ENCODE data around the gene LRRC15. TPM values are rescaled to one million over a fixed set of nuclear protein-coding genes. Genes with fewer than 3 reads are reported as not detected.

The LRRC15 gene
- total and polyA plus RNA-seq, 2 donors = 0.33 to 0.55 TPM

DNA sequence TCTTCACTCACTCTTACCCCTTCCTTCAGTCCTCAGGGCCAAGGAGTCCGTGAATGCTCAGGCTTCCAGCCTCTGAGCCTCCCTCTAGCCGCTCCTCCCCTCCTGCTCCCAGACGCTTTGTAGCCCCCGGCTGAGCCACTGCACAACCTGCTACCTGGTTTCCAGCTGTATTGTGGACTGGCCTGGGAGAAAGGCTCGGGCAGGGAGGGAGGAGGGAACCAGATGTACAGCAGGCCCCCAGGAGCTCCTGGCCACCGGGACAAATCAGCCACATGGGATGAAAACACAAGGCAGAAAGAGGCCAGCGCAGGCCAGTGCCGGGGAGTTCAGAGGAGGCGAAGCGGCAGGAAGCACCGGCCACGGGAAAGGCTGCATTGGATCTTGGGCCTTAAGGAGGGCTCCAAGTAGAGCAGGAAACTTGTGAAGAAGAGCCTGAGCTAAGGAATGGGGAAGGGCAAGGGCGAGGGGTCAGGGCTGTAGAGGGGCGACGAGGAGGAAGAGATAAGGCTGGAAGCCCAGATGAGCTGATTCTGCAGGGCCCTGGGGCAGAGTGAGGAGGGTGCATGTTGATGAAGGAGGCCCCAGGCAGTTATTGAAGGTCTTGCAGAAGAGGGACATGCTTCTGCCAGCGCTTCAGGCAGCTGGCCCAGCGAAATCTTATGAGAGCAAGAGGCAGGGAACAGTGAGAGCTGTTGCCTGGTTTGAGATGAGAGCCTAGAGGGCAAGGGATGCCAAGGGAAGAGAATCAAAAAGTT is 32.8 kb downstream of the LRRC15 start:
- no peaks in the 10 kb centered on the region for H3K36me3 ChIP-seq (ENCODE audit: control insufficient read depth in 2 of 2, insufficient read depth in 2 of 2, low read length in 1 of 2)

GRCh38 chr3:194333981-194334320 is 35.6 kb downstream of the LRRC15 start:
- WGBS = 38% methylated on average over 15 of the region's 15 CpGs
- Histone ChIP-seq H3K27ac (ENCODE audit: low read depth in 1 of 2, low read length in 1 of 2) (no peak overlapping the region), H3K4me3 (ENCODE audit: low read length in 2 of 2) (no peak overlapping the region), H3K27me3 (ENCODE audit: control insufficient read depth in 2 of 2, insufficient read depth in 1 of 2, low read length in 1 of 2) (peaks cover 21 to 44% of the 10 kb centered on the region in 2 donors), H3K9me3 (ENCODE audit: control insufficient read depth in 2 of 2, insufficient read depth in 1 of 2, low read length in 1 of 2) (no peaks in the 10 kb centered on the region), H3K36me3 (ENCODE audit: control insufficient read depth in 2 of 2, insufficient read depth in 2 of 2, low read length in 1 of 2) (no peaks in the 10 kb centered on the region), H3K4me1 (ENCODE audit: control insufficient read depth in 2 of 2, insufficient read depth in 2 of 2, low read length in 2 of 2) (peaks cover 2 to 17% of the 10 kb centered on the region in 2 donors)
- DNase-seq (ENCODE audit: low read depth in 6 of 9, low spot score in 9 of 9) = no peak

More for the DNA sequence above, 32.8 kb downstream of the LRRC15 start:
- Histone ChIP-seq H3K27ac (ENCODE audit: low read depth in 1 of 2, low read length in 1 of 2) (no peak overlapping the region), H3K27me3 (ENCODE audit: control insufficient read depth in 2 of 2, insufficient read depth in 1 of 2, low read length in 1 of 2) (peaks cover 16 to 43% of the 10 kb centered on the region in 2 donors), H3K4me3 (ENCODE audit: low read length in 2 of 2) (no peak overlapping the region), H3K9me3 (ENCODE audit: control insufficient read depth in 2 of 2, insufficient read depth in 1 of 2, low read length in 1 of 2) (no peaks in the 10 kb centered on the region), H3K4me1 (ENCODE audit: control insufficient read depth in 2 of 2, insufficient read depth in 2 of 2, low read length in 2 of 2) (peaks cover 2 to 7% of the 10 kb centered on the region in 2 donors)
- WGBS = 90% methylated on average over 17 of the region's 17 CpGs
- DNase-seq (ENCODE audit: low read depth in 6 of 9, low spot score in 9 of 9) = no peak

DNA sequence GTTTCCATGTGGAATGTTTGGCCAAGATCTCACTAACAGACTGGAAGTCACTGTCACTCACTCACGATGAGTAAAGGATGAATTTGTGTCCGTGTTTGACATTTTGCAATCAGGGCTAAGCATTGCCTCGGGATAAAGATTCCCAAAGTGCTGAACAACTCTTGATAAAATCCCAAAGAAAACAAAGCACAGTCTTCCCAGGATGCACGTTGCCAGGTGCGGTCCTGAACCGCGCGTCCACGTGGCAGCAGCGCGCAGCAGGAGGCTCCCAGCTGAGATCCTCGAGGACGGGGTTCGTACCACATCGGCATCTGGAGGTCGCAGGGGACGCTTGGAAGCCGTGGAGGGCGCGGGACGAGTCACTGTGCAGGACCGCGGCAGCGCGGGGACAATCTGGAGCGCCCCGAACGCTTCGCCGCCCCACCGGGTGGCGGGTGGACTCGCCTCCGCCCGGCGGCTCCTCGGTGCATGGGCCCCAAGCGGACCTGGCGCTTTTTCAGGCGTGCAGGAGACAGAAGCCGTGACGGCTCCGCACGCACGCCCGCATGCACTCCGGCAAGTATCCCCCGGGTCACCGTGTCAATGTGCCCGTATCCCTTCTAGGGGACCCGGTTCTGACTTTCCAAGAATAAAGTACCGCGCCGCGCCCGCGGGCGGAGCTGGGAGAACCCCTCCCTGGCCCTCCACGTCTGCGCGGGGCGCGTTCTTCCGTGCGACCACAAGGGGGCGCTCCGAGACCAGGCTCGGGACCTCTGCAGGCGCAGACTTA is 36.1 kb downstream of the LRRC15 start:
- no peak overlapping the region for H3K27ac ChIP-seq (ENCODE audit: low read depth in 1 of 2, low read length in 1 of 2)
- peaks cover 21 to 42% of the 10 kb centered on the region in 2 donors for H3K27me3 ChIP-seq (ENCODE audit: control insufficient read depth in 2 of 2, insufficient read depth in 1 of 2, low read length in 1 of 2)
- peak overlapping the region in 1 of 2 donors; percentile 36 for H3K4me3 ChIP-seq (ENCODE audit: low read length in 2 of 2)
- peaks cover 2 to 18% of the 10 kb centered on the region in 2 donors for H3K4me1 ChIP-seq (ENCODE audit: control insufficient read depth in 2 of 2, insufficient read depth in 2 of 2, low read length in 2 of 2)
- DNase-seq (ENCODE audit: low read depth in 6 of 9, low spot score in 9 of 9) = peak; percentile 62 to 91 (median 76)
- 4% methylated on average over 69 of the region's 69 CpGs for WGBS
- no peaks in the 10 kb centered on the region for H3K9me3 ChIP-seq (ENCODE audit: control insufficient read depth in 2 of 2, insufficient read depth in 1 of 2, low read length in 1 of 2)
- H3K36me3 ChIP-seq (ENCODE audit: control insufficient read depth in 2 of 2, insufficient read depth in 2 of 2, low read length in 1 of 2) = no peaks in the 10 kb centered on the region

- H3K27ac ChIP-seq (ENCODE audit: low read depth in 1 of 2, low read length in 1 of 2) = no peak overlapping the region
- peaks cover 0 to 3% of the 10 kb centered on the region in 2 donors for H3K9me3 ChIP-seq (ENCODE audit: control insufficient read depth in 2 of 2, insufficient read depth in 1 of 2, low read length in 1 of 2)
- no peak for DNase-seq (ENCODE audit: low read depth in 6 of 9, low spot score in 9 of 9)
- H3K4me1 ChIP-seq (ENCODE audit: control insufficient read depth in 2 of 2, insufficient read depth in 2 of 2, low read length in 2 of 2) = peaks cover 2 to 20% of the 10 kb centered on the region in 2 donors
- 92% methylated on average over 7 of the region's 7 CpGs for WGBS
- H3K27me3 ChIP-seq (ENCODE audit: control insufficient read depth in 2 of 2, insufficient read depth in 1 of 2, low read length in 1 of 2) = peaks cover 21 to 42% of the 10 kb centered on the region in 2 donors
- no peaks in the 10 kb centered on the region for H3K36me3 ChIP-seq (ENCODE audit: control insufficient read depth in 2 of 2, insufficient read depth in 2 of 2, low read length in 1 of 2)
- no peak overlapping the region for H3K4me3 ChIP-seq (ENCODE audit: low read length in 2 of 2)
Observed at GRCh38 chr3:194332858-194333211, 36.7 kb downstream of the LRRC15 start.

DNA sequence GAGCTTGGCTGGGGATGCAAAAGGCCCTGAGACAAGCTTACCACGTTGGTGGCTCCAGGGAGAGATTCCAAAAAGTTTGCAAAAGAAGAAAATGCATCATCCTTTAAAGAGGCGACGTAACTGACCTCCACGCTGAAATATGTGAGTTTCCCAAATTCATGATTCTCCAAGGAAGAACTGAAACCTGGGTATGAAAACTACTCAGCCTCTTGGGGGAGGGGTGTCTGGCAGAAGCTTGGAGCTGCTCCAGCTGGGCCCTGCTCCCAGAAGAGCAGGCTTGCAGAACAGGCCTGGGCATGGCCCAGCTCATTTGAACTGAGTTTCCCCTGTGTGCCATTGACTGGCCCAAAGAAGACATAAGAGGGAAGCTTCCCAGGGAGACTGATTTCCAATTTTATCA is 39.0 kb downstream of the LRRC15 start:
- no peaks in the 10 kb centered on the region for H3K36me3 ChIP-seq (ENCODE audit: control insufficient read depth in 2 of 2, insufficient read depth in 2 of 2, low read length in 1 of 2)
- DNase-seq (ENCODE audit: low read depth in 6 of 9, low spot score in 9 of 9) = no peak
- peaks cover 5 to 21% of the 10 kb centered on the region in 2 donors for H3K9me3 ChIP-seq (ENCODE audit: control insufficient read depth in 2 of 2, insufficient read depth in 1 of 2, low read length in 1 of 2)
- H3K27me3 ChIP-seq (ENCODE audit: control insufficient read depth in 2 of 2, insufficient read depth in 1 of 2, low read length in 1 of 2) = peaks cover 21 to 36% of the 10 kb centered on the region in 2 donors
- peaks cover 2 to 21% of the 10 kb centered on the region in 2 donors for H3K4me1 ChIP-seq (ENCODE audit: control insufficient read depth in 2 of 2, insufficient read depth in 2 of 2, low read length in 2 of 2)
- H3K4me3 ChIP-seq (ENCODE audit: low read length in 2 of 2) = no peak overlapping the region
- WGBS = 61% methylated on average over 4 of the region's 4 CpGs
- H3K27ac ChIP-seq (ENCODE audit: low read depth in 1 of 2, low read length in 1 of 2) = no peak overlapping the region

GRCh38 chr3:194330160-194330559 is 39.4 kb downstream of the LRRC15 start:
- H3K4me3 ChIP-seq (ENCODE audit: low read length in 2 of 2) = no peak overlapping the region
- peaks cover 5 to 22% of the 10 kb centered on the region in 2 donors for H3K9me3 ChIP-seq (ENCODE audit: control insufficient read depth in 2 of 2, insufficient read depth in 1 of 2, low read length in 1 of 2)
- peaks cover 21 to 36% of the 10 kb centered on the region in 2 donors for H3K27me3 ChIP-seq (ENCODE audit: control insufficient read depth in 2 of 2, insufficient read depth in 1 of 2, low read length in 1 of 2)
- H3K36me3 ChIP-seq (ENCODE audit: control insufficient read depth in 2 of 2, insufficient read depth in 2 of 2, low read length in 1 of 2) = no peaks in the 10 kb centered on the region
- no peak overlapping the region for H3K27ac ChIP-seq (ENCODE audit: low read depth in 1 of 2, low read length in 1 of 2)
- DNase-seq (ENCODE audit: low read depth in 6 of 9, low spot score in 9 of 9) = no peak
- peaks cover 2 to 21% of the 10 kb centered on the region in 2 donors for H3K4me1 ChIP-seq (ENCODE audit: control insufficient read depth in 2 of 2, insufficient read depth in 2 of 2, low read length in 2 of 2)
- WGBS = 93% methylated on average over 10 of the region's 10 CpGs

GRCh38 chr3:194329583-194329965 is 40.0 kb downstream of the LRRC15 start:
- Histone ChIP-seq H3K27me3 (ENCODE audit: control insufficient read depth in 2 of 2, insufficient read depth in 1 of 2, low read length in 1 of 2) (peaks cover 21 to 39% of the 10 kb centered on the region in 2 donors), H3K36me3 (ENCODE audit: control insufficient read depth in 2 of 2, insufficient read depth in 2 of 2, low read length in 1 of 2) (no peaks in the 10 kb centered on the region), H3K4me1 (ENCODE audit: control insufficient read depth in 2 of 2, insufficient read depth in 2 of 2, low read length in 2 of 2) (peaks cover 2 to 21% of the 10 kb centered on the region in 2 donors), H3K4me3 (ENCODE audit: low read length in 2 of 2) (no peak overlapping the region), H3K27ac (ENCODE audit: low read depth in 1 of 2, low read length in 1 of 2) (no peak overlapping the region), H3K9me3 (ENCODE audit: control insufficient read depth in 2 of 2, insufficient read depth in 1 of 2, low read length in 1 of 2) (peaks cover 5 to 27% of the 10 kb centered on the region in 2 donors)
- DNase-seq (ENCODE audit: low read depth in 6 of 9, low spot score in 9 of 9) = no peak
- 91% methylated on average over 7 of the region's 7 CpGs for WGBS

GRCh38 chr3:194328942-194329582 is 40.5 kb downstream of the LRRC15 start:
- peaks cover 5 to 32% of the 10 kb centered on the region in 2 donors for H3K9me3 ChIP-seq (ENCODE audit: control insufficient read depth in 2 of 2, insufficient read depth in 1 of 2, low read length in 1 of 2)
- H3K27me3 ChIP-seq (ENCODE audit: control insufficient read depth in 2 of 2, insufficient read depth in 1 of 2, low read length in 1 of 2) = peaks cover 21 to 42% of the 10 kb centered on the region in 2 donors
- H3K4me3 ChIP-seq (ENCODE audit: low read length in 2 of 2) = no peak overlapping the region
- no peak overlapping the region for H3K27ac ChIP-seq (ENCODE audit: low read depth in 1 of 2, low read length in 1 of 2)
- H3K4me1 ChIP-seq (ENCODE audit: control insufficient read depth in 2 of 2, insufficient read depth in 2 of 2, low read length in 2 of 2) = peaks cover 2 to 24% of the 10 kb centered on the region in 2 donors
- DNase-seq (ENCODE audit: low read depth in 6 of 9, low spot score in 9 of 9) = no peak
- no peaks in the 10 kb centered on the region for H3K36me3 ChIP-seq (ENCODE audit: control insufficient read depth in 2 of 2, insufficient read depth in 2 of 2, low read length in 1 of 2)
- 88% methylated on average over 14 of the region's 14 CpGs for WGBS
